MG63 (cell line): ENCODE measurements around the gene GOT1. TPM values are rescaled to one million over a fixed set of nuclear protein-coding genes. Genes with fewer than 3 reads are reported as not detected.

Experiments
- DNase-seq: peaks from one replicate; pipeline ENCODE4 v3.0.0-alpha.2; 2020
- H3K27me3 ChIP-seq: fragments of 250-450 bp; sonication (Bioruptor Pico); 2 replicates; pipeline ENCODE4 v1.5.1; 2020; ENCODE audit warnings: mild to moderate bottlenecking, moderate library complexity
- H3K36me3 ChIP-seq: fragments of 250-450 bp; sonication (Bioruptor Pico); 2 replicates; pipeline ENCODE4 v1.5.1; 2020; ENCODE audit warnings: mild to moderate bottlenecking, moderate library complexity
- H3K4me3 ChIP-seq: fragments of 250-450 bp; sonication (Bioruptor Pico); 2 replicates; pipeline ENCODE4 v1.5.1; 2020; ENCODE audit warnings: mild to moderate bottlenecking, moderate library complexity
- H3K9me3 ChIP-seq: fragments of 250-450 bp; sonication (Bioruptor Pico); 2 replicates; pipeline ENCODE4 v1.5.1; 2020; ENCODE audit warnings: mild to moderate bottlenecking, moderate library complexity
- total RNA-seq: library from RNA; depleted of rRNA; stranded (reverse); fragments of >200 nt; shearing (Covaris generic); gene quantifications from 2 replicates; pipeline ENCODE4 v1.2.3, GENCODE V29; 2014; ENCODE audit warnings: low replicate concordance

GOT1 gene
- total RNA-seq, 1 experiment from 2014 or later, result 21.8 TPM

GRCh38 chr10:99443500-99443899, 13.1 kb upstream of the GOT1 start:
- no peak for DNase-seq
- Histone ChIP-seq H3K4me3 (no peak overlapping the region), H3K27me3 (no peaks in the 10 kb centered on the region), H3K9me3 (no peaks in the 10 kb centered on the region), H3K36me3 (no peaks in the 10 kb centered on the region)

DNA sequence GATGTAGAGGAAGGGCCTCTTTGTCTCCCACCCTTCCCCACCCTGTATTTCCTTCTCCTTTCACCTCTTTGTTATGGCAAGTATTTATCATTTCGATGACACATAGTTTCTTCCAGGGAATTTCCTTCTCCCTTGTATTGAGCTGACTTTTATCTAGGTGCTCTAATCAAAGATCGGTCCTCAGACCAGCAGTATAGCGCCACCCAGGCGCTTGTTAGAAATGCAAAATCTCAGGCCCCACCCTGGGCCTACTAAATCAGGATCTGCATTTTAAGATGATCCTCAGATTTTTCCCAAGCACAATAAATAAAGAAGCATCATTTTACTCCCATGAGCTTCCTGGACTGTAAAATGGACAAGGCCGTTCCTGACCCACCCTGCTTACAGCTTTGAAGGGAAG, 12.0 kb upstream of the GOT1 start:
- Histone ChIP-seq H3K9me3 (no peaks in the 10 kb centered on the region), H3K4me3 (no peak overlapping the region), H3K36me3 (no peaks in the 10 kb centered on the region), H3K27me3 (no peaks in the 10 kb centered on the region)
- DNase-seq, result no peak

- no peak for DNase-seq
Observed at GRCh38 chr10:99438890-99439289, 8.5 kb upstream of the GOT1 start.

DNA sequence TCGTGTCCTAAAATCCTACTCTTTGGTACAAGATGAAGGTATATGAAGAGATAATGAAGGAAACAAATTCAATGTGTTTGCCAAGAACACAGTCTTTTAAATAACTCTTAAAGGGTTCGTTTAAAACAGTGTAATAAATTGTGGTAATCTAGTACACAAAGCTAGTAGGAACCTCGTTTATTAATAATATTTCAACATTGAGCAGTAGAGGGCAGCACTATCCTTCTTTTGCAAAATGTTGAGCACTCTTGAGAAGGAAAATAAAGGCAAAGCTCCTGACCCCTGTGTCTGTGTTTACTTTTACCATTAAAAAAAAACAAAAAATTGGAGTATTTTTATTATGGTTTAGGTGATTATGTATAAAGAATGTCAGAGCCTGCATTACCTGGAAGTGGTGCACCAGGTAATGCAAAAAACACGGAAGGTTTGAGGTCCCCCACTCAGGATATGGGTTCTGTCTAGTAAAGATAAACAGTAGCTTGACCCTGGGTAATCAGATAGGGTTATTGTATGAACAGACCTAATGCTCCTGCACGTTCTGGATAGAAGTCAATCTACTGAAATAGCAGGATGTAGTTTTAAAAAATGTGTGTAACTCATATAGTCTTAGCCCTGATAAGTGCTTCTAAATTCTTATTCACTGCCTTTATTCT, 5.7 kb upstream of the GOT1 start:
- DNase-seq, result no peak
- peaks cover 3% of the 10 kb centered on the region; the same call in 1 of the 2 replicates for H3K36me3 ChIP-seq
- H3K4me3 ChIP-seq, result no peak overlapping the region

More at GRCh38 chr10:99438890-99439289, 8.5 kb upstream of the GOT1 start:
- no peaks in the 10 kb centered on the region for H3K9me3 ChIP-seq
- no peaks in the 10 kb centered on the region for H3K27me3 ChIP-seq
- H3K4me3 ChIP-seq, result no peak overlapping the region
- no peaks in the 10 kb centered on the region for H3K36me3 ChIP-seq

GRCh38 chr10:99433378-99434020, 3.1 kb upstream of the GOT1 start:
- Histone ChIP-seq H3K4me3 (no peak overlapping the region), H3K27me3 (no peaks in the 10 kb centered on the region), H3K36me3 (peaks cover 3% of the 10 kb centered on the region; the same call in 1 of the 2 replicates), H3K9me3 (no peaks in the 10 kb centered on the region)
- no peak for DNase-seq

More for the DNA sequence above, 5.7 kb upstream of the GOT1 start:
- Histone ChIP-seq H3K27me3 (no peaks in the 10 kb centered on the region), H3K9me3 (no peaks in the 10 kb centered on the region)

- Histone ChIP-seq H3K27me3 (no peaks in the 10 kb centered on the region), H3K9me3 (no peaks in the 10 kb centered on the region), H3K4me3 (no peak overlapping the region), H3K36me3 (peaks cover 3% of the 10 kb centered on the region; the same call in 1 of the 2 replicates)
- DNase-seq, result no peak
Observed at GRCh38 chr10:99432881-99433280, 2.5 kb upstream of the GOT1 start.

DNA sequence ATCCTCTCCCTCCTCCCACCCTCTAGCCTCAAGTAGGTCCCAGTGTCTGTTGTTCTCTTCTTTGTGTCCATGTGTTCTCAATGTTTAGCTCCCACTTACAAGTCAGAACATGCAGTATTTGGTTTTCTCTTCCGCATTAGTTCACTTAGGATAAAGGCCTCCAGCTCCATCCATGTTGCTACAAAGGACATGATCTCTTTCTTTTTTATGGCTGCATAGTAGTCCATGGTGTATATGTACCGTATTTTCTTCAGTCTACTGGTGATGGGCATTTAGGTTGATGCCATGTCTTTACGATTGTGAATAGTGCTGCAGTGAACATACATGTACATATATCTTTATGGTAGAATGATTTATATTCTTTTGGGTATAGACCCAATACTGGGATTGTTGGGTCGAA, 1.6 kb upstream of the GOT1 start:
- Histone ChIP-seq H3K36me3 (peaks cover 4% of the 10 kb centered on the region; the same call in 1 of the 2 replicates), H3K4me3 (peak overlapping the region; percentile 89), H3K27me3 (no peaks in the 10 kb centered on the region), H3K9me3 (no peaks in the 10 kb centered on the region)
- no peak for DNase-seq

- no peaks in the 10 kb centered on the region for H3K27me3 ChIP-seq
- H3K4me3 ChIP-seq, result peak overlapping the region; percentile 89
- no peaks in the 10 kb centered on the region for H3K9me3 ChIP-seq
- peak; percentile 66 for DNase-seq
- H3K36me3 ChIP-seq, result peaks cover 4% of the 10 kb centered on the region; the same call in 1 of the 2 replicates
Observed at GRCh38 chr10:99431190-99431760, 851 bp upstream of the GOT1 start.

DNA sequence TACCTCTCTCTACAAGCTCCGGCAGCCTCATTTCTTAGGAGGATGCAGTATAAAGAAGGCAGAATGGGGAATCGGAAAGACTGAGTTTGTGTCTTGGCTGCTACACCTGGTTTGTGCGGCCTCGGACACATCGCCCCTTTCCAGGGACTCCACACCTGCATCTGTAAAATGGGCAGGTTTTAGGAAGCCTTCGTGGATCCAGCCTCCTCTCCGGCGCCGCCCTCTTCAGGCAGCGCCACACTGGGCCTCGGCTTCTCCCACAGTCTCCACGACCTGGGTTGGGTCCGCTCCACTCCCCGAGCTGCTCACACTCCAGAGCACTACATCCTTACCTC, 341 bp downstream of the GOT1 start:
- H3K4me3 ChIP-seq, result peak overlapping the region; percentile 89
- peaks cover 10% of the 10 kb centered on the region for H3K36me3 ChIP-seq
- DNase-seq, result no peak
- no peaks in the 10 kb centered on the region for H3K9me3 ChIP-seq
- no peaks in the 10 kb centered on the region for H3K27me3 ChIP-seq

DNA sequence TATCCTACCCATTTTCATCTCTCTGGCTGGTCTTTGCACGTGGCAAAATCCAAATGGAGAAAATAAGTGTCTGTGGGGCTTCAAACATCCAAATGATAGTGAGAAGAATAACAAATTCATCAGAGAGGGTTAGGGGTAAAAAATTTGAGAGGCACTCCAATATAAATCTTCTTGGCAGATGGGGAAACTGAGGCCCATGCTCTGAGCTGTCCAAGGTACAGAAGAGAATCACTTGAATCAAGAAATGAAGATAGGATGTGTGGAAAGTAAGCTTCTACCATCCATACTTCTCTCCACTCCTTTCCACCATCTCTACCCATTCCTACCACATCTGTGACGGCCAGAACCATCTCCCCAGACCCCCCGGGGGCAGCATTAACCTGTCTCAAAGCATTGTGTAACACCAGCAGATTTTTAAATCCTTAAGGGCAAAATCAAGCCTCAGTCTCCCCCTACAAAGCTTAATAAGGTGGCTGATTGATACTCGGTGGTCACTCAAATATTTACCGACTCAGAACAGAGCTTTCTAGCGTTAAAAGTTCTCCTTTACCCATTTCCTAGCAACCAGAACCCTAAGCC, 818 bp downstream of the GOT1 start:
- Histone ChIP-seq H3K27me3 (no peaks in the 10 kb centered on the region), H3K4me3 (peak overlapping the region; percentile 89), H3K9me3 (no peaks in the 10 kb centered on the region), H3K36me3 (peaks cover 10% of the 10 kb centered on the region)
- DNase-seq, result no peak

- Histone ChIP-seq H3K4me3 (no peak overlapping the region), H3K9me3 (no peaks in the 10 kb centered on the region), H3K27me3 (no peaks in the 10 kb centered on the region), H3K36me3 (peaks cover 14% of the 10 kb centered on the region)
- no peak for DNase-seq
Observed at GRCh38 chr10:99427566-99428190, 2.7 kb downstream of the GOT1 start.

DNA sequence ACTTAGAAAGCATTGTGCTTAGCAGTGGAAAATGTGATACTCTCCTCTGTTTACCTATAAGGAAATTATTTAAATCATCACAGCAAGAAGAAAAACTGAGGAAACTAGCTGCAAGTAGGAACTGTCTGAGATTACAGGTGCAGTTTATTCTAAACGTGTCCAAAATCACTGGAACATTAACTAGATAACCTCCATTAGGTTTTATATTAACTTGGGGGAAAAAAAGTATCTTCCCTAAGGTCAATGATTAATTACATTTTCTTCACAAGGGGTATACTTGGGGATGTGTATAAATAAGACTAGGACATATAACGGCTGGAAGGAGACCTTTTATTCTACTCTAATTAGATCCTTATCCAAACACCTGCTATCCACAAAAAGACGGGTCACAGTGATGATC, 3.7 kb downstream of the GOT1 start:
- Histone ChIP-seq H3K9me3 (no peaks in the 10 kb centered on the region), H3K4me3 (no peak overlapping the region), H3K27me3 (no peaks in the 10 kb centered on the region), H3K36me3 (peaks cover 13% of the 10 kb centered on the region)
- no peak for DNase-seq

GRCh38 chr10:99425204-99425603, 5.2 kb downstream of the GOT1 start:
- Histone ChIP-seq H3K9me3 (no peaks in the 10 kb centered on the region), H3K4me3 (no peak overlapping the region), H3K36me3 (peaks cover 14% of the 10 kb centered on the region), H3K27me3 (no peaks in the 10 kb centered on the region)
- no peak for DNase-seq

GRCh38 chr10:99424656-99425055, 5.8 kb downstream of the GOT1 start:
- DNase-seq, result no peak
- Histone ChIP-seq H3K36me3 (peaks cover 16% of the 10 kb centered on the region), H3K4me3 (no peak overlapping the region), H3K9me3 (no peaks in the 10 kb centered on the region), H3K27me3 (no peaks in the 10 kb centered on the region)

DNA sequence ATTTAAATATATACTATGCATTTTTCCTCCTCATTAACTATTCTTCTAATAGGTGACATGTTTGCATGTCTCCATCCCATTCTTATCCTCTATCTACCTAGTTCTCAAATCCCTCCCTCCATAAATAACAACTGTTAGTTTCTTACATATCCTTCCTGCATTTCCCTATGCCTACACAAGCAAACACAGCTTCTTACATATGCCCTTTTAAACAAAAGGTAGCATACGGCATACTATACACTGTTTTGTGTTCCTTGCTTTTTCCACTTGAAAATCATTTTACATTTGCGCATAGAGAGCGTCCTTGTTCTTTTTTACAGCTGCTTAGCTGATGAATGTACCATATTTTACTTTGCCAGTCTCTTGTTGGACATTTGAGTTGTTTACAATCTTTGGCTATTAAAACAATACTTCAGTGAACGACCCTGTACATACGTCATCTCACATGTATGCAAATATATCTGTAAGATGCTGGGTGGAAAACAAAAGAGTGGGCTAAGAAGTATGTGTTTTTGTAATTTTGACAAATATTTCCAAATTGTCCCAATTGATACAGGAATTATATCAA, 7.8 kb downstream of the GOT1 start:
- Histone ChIP-seq H3K36me3 (peaks cover 24% of the 10 kb centered on the region), H3K27me3 (no peaks in the 10 kb centered on the region), H3K9me3 (no peaks in the 10 kb centered on the region), H3K4me3 (no peak overlapping the region)
- DNase-seq, result no peak

DNA sequence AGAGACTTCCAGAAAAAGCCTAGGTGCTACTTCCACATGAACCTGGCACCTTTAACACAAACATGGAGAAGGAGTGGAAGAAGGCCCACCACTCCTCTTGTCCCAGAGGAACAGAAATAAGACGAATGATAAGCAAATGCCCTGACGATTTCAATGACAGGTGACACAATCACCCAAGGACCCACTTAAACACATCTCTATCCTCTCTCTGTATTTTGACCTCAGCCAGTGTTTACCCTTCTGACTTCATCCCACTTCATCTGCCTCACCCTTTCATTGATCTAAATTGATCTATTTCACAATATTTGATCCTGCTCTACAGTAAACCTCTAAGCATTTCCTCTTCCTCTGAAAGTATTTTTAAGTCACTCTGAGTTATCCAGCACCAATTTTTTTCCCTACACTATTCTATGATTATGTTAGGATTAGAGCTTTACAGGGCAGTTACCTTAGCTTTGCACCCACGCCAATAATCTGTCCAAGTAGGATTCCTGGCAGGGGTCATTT, 9.1 kb downstream of the GOT1 start:
- no peak for DNase-seq
- Histone ChIP-seq H3K4me3 (no peak overlapping the region), H3K9me3 (no peaks in the 10 kb centered on the region), H3K27me3 (no peaks in the 10 kb centered on the region), H3K36me3 (peaks cover 26% of the 10 kb centered on the region)

DNA sequence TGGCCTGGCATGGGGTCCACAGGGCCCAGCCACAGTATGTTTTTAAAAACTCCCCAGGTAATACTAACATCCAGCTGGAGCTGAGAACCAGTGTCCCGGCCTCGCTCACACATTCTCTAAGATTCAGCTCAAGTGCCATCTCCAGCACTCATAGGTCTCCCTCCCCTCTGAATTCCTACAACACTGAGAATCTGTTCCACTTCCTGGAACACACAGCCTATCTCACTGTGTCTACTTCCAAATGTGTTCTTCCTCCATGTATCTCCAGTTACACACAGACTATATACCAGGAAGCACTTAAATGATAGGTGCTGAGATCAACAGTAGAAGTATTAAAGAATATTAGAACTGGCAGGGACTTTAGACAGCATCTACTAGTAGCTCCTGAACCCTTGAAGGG, 10.7 kb downstream of the GOT1 start:
- H3K9me3 ChIP-seq, result no peaks in the 10 kb centered on the region
- peaks cover 21% of the 10 kb centered on the region for H3K36me3 ChIP-seq
- no peak for DNase-seq
- H3K4me3 ChIP-seq, result no peak overlapping the region
- H3K27me3 ChIP-seq, result no peaks in the 10 kb centered on the region
